Mesenchymal stem cell (in vitro differentiated cells and primary cell): Measurements from ENCODE around the gene JADE3. TPM values are rescaled to one million over a fixed set of nuclear protein-coding genes. Genes with fewer than 3 reads are reported as not detected.
A peak's percentile ranks its signal among the peaks of the same experiment; 100 is the strongest.

Experiments used
- DNase-seq: peaks from one replicate; pipeline ENCODE4 v3.0.0-alpha.2; 2013
- H2AFZ ChIP-seq: one replicate; pipeline ENCODE4 v1.6.1; 2013; ENCODE audit warnings: low read depth, mild to moderate bottlenecking, control low read depth, inconsistent platforms, low read length, moderate library complexity
- H2AK5ac ChIP-seq: 2 replicates; pipeline ENCODE4 v1.6.1; 2013; ENCODE audit warnings: low read length, moderate library complexity, mild to moderate bottlenecking, inconsistent platforms; ENCODE audit not compliant: severe bottlenecking
- H2BK120ac ChIP-seq: one replicate; pipeline ENCODE4 v1.6.1; 2013; ENCODE audit warnings: low read depth, mild to moderate bottlenecking, inconsistent platforms, low read length, moderate library complexity
- H2BK12ac ChIP-seq, 2 experiments: one replicate each; pipeline ENCODE4 v1.6.1; 2013; ENCODE audit warnings: inconsistent platforms in 2 of 2, low read length in 2 of 2, mild to moderate bottlenecking in 2 of 2, moderate library complexity in 2 of 2, control low read depth in 1 of 2
- H2BK15ac ChIP-seq: one replicate; pipeline ENCODE4 v1.6.1; 2013; ENCODE audit warnings: mild to moderate bottlenecking, low read depth, inconsistent platforms; ENCODE audit not compliant: poor library complexity, severe bottlenecking
- H2BK5ac ChIP-seq: 2 replicates; pipeline ENCODE4 v1.6.1; 2013; ENCODE audit warnings: low read depth, mild to moderate bottlenecking, low read length, control low read depth, inconsistent platforms; ENCODE audit not compliant: poor library complexity, severe bottlenecking
- H3K14ac ChIP-seq, 2 experiments: one replicate each; pipeline ENCODE4 v1.6.1; 2013; ENCODE audit warnings: inconsistent platforms in 2 of 2, low read length in 2 of 2, control low read depth in 1 of 2, mild to moderate bottlenecking in 1 of 2, moderate library complexity in 1 of 2
- H3K18ac ChIP-seq, 2 experiments: one replicate each; pipeline ENCODE4 v1.6.1; 2013; ENCODE audit warnings: inconsistent platforms in 2 of 2, low read length in 2 of 2, control low read depth in 1 of 2, low read depth in 1 of 2, mild to moderate bottlenecking in 1 of 2
- H3K23ac ChIP-seq, 2 experiments: one replicate each; pipeline ENCODE4 v1.6.1; 2013; ENCODE audit warnings: inconsistent platforms in 2 of 2, low read length in 2 of 2, mild to moderate bottlenecking in 2 of 2, moderate library complexity in 2 of 2, control low read depth in 1 of 2
- H3K27ac ChIP-seq: 2 replicates; pipeline ENCODE4 v1.5.1; 2013; ENCODE audit warnings: mild to moderate bottlenecking, moderate library complexity, low read length, control low read depth, inconsistent platforms; ENCODE audit not compliant: poor library complexity, severe bottlenecking
- H3K27me3 ChIP-seq, 2 experiments: 2 replicates each; pipeline versions ENCODE4 v1.6.1 to v1.7.0; 2013; ENCODE audit warnings: low read length in 2 of 2, mild to moderate bottlenecking in 2 of 2, moderate library complexity in 2 of 2, control low read depth in 1 of 2, inconsistent platforms in 1 of 2; ENCODE audit not compliant: control insufficient read depth in 1 of 2, insufficient read depth in 1 of 2
- H3K36me3 ChIP-seq, 2 experiments: 2 replicates each; pipeline versions ENCODE4 v1.6.1 to v1.7.0; 2013; ENCODE audit warnings: low read length in 2 of 2, control low read depth in 1 of 2, inconsistent platforms in 1 of 2, low read depth in 1 of 2, mild to moderate bottlenecking in 1 of 2; ENCODE audit not compliant: insufficient read depth in 2 of 2, control insufficient read depth in 1 of 2
- H3K4ac ChIP-seq, 2 experiments: one replicate each; pipeline ENCODE4 v1.6.1; 2013; ENCODE audit warnings: inconsistent platforms in 2 of 2, low read length in 2 of 2, mild to moderate bottlenecking in 2 of 2, moderate library complexity in 2 of 2, control low read depth in 1 of 2, low read depth in 1 of 2
- H3K4me1 ChIP-seq: 2 replicates; pipeline ENCODE4 v1.6.1; 2013; ENCODE audit warnings: low read depth, low read length, control low read depth; ENCODE audit not compliant: control insufficient read depth, insufficient read depth
- H3K4me2 ChIP-seq: 2 replicates; pipeline ENCODE4 v1.6.1; 2013; ENCODE audit warnings: low read length, mild to moderate bottlenecking, inconsistent platforms; ENCODE audit not compliant: poor library complexity, severe bottlenecking
- H3K4me3 ChIP-seq, 2 experiments: 2 replicates each; pipeline versions ENCODE4 v1.5.1 to v1.7.0; 2013; ENCODE audit warnings: low read length in 2 of 2, mild to moderate bottlenecking in 2 of 2, control low read depth in 1 of 2, low read depth in 1 of 2; ENCODE audit not compliant: insufficient read depth in 1 of 2
- H3K79me1 ChIP-seq: replicated peaks from 2 replicates; pipeline ENCODE4 v1.6.1; 2013; ENCODE audit warnings: mild to moderate bottlenecking, control low read depth, low read length, inconsistent platforms; ENCODE audit not compliant: poor library complexity, severe bottlenecking
- H3K9ac ChIP-seq: 2 replicates; pipeline ENCODE4 v1.7.0; 2013; ENCODE audit warnings: mild to moderate bottlenecking, low read length, moderate library complexity
- H3K9me3 ChIP-seq: 2 replicates; pipeline ENCODE4 v1.7.0; 2013; ENCODE audit warnings: mild to moderate bottlenecking, low read length; ENCODE audit not compliant: control insufficient read depth
- H4K8ac ChIP-seq: one replicate; pipeline ENCODE4 v1.6.1; 2013; ENCODE audit warnings: inconsistent platforms, mild to moderate bottlenecking, low read length, moderate library complexity
- H4K91ac ChIP-seq: one replicate; pipeline ENCODE4 v1.6.1; 2013; ENCODE audit warnings: mild to moderate bottlenecking, low read length, inconsistent platforms
- WGBS: methylation state at CpG from one replicate; pipeline ENCODE4 v1.1.7; 2013; ENCODE audit warnings: mixed read lengths; 5-methylcytosine and 5-hydroxymethylcytosine counted together
- polyA plus RNA-seq, 2 experiments: library from polyadenylated mRNA; stranded (reverse); fragments of 200-250 nt; gene quantifications; one replicate each; pipeline ENCODE4 v1.2.3, GENCODE V29; 2013

JADE3 gene
- polyA plus RNA-seq (2013, experiment 1 of 2), result 4.1 TPM
- polyA plus RNA-seq (2013, experiment 2 of 2), result 4.2 TPM

DNA sequence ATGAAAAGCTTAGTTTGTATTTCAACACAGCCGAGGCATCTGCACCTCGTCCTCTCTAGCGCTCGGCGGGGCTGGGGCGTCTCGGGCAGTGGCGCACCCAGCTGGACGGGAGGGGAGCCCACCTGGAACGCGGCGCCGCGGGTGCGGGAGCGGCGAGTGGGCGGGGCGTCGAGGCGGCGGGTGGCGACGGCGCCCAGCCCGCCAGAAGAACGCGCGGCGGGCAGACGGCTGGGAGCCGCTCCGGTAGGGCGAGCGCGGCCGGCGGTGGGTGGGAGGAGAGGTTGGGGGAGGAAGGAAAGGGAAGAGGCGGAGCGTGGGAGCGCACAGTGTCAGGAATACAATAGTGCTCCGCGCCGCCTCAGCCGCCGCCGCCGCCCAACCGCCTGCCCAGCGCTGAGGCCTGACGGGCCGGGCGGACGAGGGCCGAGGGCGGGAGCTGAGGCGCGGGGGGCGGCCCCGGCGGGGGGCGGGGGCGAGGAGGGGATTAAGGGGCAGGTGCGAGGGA is at the start of gene JADE3:
TSS of gene JADE3 (plus strand) at position 324 of the 505 bp plus-strand sequence. CDS start 72,474 bp downstream, outside the sequence.
- H3K4me3 ChIP-seq, result peak within 1 kb of the TSS; percentile 78 to 84
- peak; percentile 75 for DNase-seq
- H3K14ac ChIP-seq, result peak within 1 kb of the TSS in 1 of 2 experiments; percentile 55
- no peaks in the 10 kb centered on the region for H3K9me3 ChIP-seq
- H2BK12ac ChIP-seq, result peak within 1 kb of the TSS in 1 of 2 experiments; percentile 63
- WGBS, result 0% methylated on average over 15 of the region's 64 CpGs
- H3K27ac ChIP-seq, result no peak within 1 kb of the TSS
- peak within 1 kb of the TSS; percentile 14 to 52 for H3K18ac ChIP-seq
- no peak within 1 kb of the TSS for H4K8ac ChIP-seq
- H3K79me1 ChIP-seq, result peaks cover 5% of the 10 kb centered on the region
- no peaks in the 10 kb centered on the region for H3K4me1 ChIP-seq
- no peak within 1 kb of the TSS for H4K91ac ChIP-seq
- H3K9ac ChIP-seq, result peak within 1 kb of the TSS; percentile 81
- peak within 1 kb of the TSS in 1 of 2 experiments; percentile 80 for H3K23ac ChIP-seq
- H2AK5ac ChIP-seq, result no peak within 1 kb of the TSS
- no peaks in the 10 kb centered on the region for H3K36me3 ChIP-seq
- H3K4me2 ChIP-seq, result peak within 1 kb of the TSS; percentile 78
- peak within 1 kb of the TSS; percentile 86 for H2AFZ ChIP-seq
- peak within 1 kb of the TSS in 1 of 2 experiments; percentile 13 for H3K4ac ChIP-seq
- H2BK120ac ChIP-seq, result no peak within 1 kb of the TSS
- H2BK5ac ChIP-seq, result no peak within 1 kb of the TSS
- peaks cover 0 to 50% of the 10 kb centered on the region in 2 experiments for H3K27me3 ChIP-seq
- H2BK15ac ChIP-seq, result no peak within 1 kb of the TSS

- no peak overlapping the region for H2AK5ac ChIP-seq
- 94% methylated on average over 2 of the region's 2 CpGs for WGBS
- no peak overlapping the region for H2BK12ac ChIP-seq
- no peak overlapping the region for H3K4me2 ChIP-seq
- no peak overlapping the region for H4K91ac ChIP-seq
- H3K27me3 ChIP-seq, result no peaks in the 10 kb centered on the region
- H3K27ac ChIP-seq, result no peak overlapping the region
- H2BK120ac ChIP-seq, result no peak overlapping the region
- H3K9me3 ChIP-seq, result no peaks in the 10 kb centered on the region
- H3K4me3 ChIP-seq, result no peak overlapping the region
- no peak overlapping the region for H3K9ac ChIP-seq
- H4K8ac ChIP-seq, result no peak overlapping the region
- no peak overlapping the region for H3K4ac ChIP-seq
- no peak overlapping the region for H2BK15ac ChIP-seq
- DNase-seq, result no peak
- H3K18ac ChIP-seq, result no peak overlapping the region
- no peak overlapping the region for H2AFZ ChIP-seq
- H3K14ac ChIP-seq, result no peak overlapping the region
- peaks cover 0 to 27% of the 10 kb centered on the region in 2 experiments for H3K36me3 ChIP-seq
- no peak overlapping the region for H2BK5ac ChIP-seq
- H3K23ac ChIP-seq, result no peak overlapping the region
- H3K79me1 ChIP-seq, result peaks cover 2% of the 10 kb centered on the region
- no peaks in the 10 kb centered on the region for H3K4me1 ChIP-seq
These were observed 49.1 kb upstream of the JADE3 start for GRCh38 chrX:46863072-46863471.

GRCh38 chrX:46864606-46865005 is 47.6 kb upstream of the JADE3 start:
- Histone ChIP-seq H4K8ac (no peak overlapping the region), H3K79me1 (peaks cover 3% of the 10 kb centered on the region), H4K91ac (no peak overlapping the region), H2BK12ac (no peak overlapping the region), H2AK5ac (no peak overlapping the region), H3K9me3 (no peaks in the 10 kb centered on the region), H2AFZ (no peak overlapping the region), H3K4me3 (no peak overlapping the region), H3K9ac (peak overlapping the region; percentile 15), H3K27ac (no peak overlapping the region), H3K14ac (no peak overlapping the region), H2BK15ac (no peak overlapping the region), H3K23ac (no peak overlapping the region), H3K27me3 (no peaks in the 10 kb centered on the region), H2BK120ac (no peak overlapping the region), H3K4ac (no peak overlapping the region), H3K36me3 (peaks cover 0 to 27% of the 10 kb centered on the region in 2 experiments), H3K4me2 (no peak overlapping the region), H2BK5ac (no peak overlapping the region), H3K18ac (no peak overlapping the region), H3K4me1 (no peaks in the 10 kb centered on the region)
- no peak for DNase-seq
- WGBS, result no CpG with 5 or more reads among the region's 2 CpGs

- Histone ChIP-seq H3K14ac (no peak overlapping the region), H2BK5ac (no peak overlapping the region), H3K4ac (no peak overlapping the region), H3K4me1 (no peaks in the 10 kb centered on the region), H4K8ac (no peak overlapping the region), H3K9ac (peak overlapping the region; percentile 15), H3K4me3 (no peak overlapping the region), H3K18ac (no peak overlapping the region), H3K36me3 (peaks cover 0 to 26% of the 10 kb centered on the region in 2 experiments), H2AK5ac (no peak overlapping the region), H2BK12ac (no peak overlapping the region), H2BK120ac (no peak overlapping the region), H2AFZ (no peak overlapping the region), H2BK15ac (no peak overlapping the region), H3K4me2 (no peak overlapping the region), H3K23ac (no peak overlapping the region), H3K27me3 (no peaks in the 10 kb centered on the region), H4K91ac (no peak overlapping the region), H3K9me3 (no peaks in the 10 kb centered on the region), H3K79me1 (peaks cover 3% of the 10 kb centered on the region), H3K27ac (peak overlapping the region; percentile 23)
- 80% methylated on average over 1 of the region's 4 CpGs for WGBS
- DNase-seq, result peak; percentile 65
These were observed 46.9 kb upstream of the JADE3 start for GRCh38 chrX:46865281-46865680.
